WTC11 (cell line): ENCODE measurements around the gene ST8SIA1.

Experiments
- FOXP1 ChIP-seq: sonication (generic); formaldehyde crosslinking; IDR thresholded peaks from 2 replicates; pipeline ENCODE4 v1.8.0; 2022; ENCODE audit warnings: missing genetic modification reagents, mild to moderate bottlenecking, moderate library complexity, borderline replicate concordance
- FOXP4 ChIP-seq: sonication (generic); formaldehyde crosslinking; IDR thresholded peaks from 2 replicates; pipeline ENCODE4 v1.8.0; 2022; ENCODE audit warnings: mild to moderate bottlenecking, missing genetic modification reagents
- GABPB1 ChIP-seq: sonication (generic); formaldehyde crosslinking; IDR thresholded peaks from 2 replicates; pipeline ENCODE4 v1.8.1; 2023; ENCODE audit warnings: mild to moderate bottlenecking, missing genetic modification reagents
- PREB ChIP-seq: sonication (generic); formaldehyde crosslinking; IDR thresholded peaks from 2 replicates; pipeline ENCODE4 v1.8.1; 2022; ENCODE audit warnings: mild to moderate bottlenecking, missing genetic modification reagents, moderate library complexity, borderline replicate concordance
- TF ChIP-seq, protein P1 (sequence below): fragments of 200-600 bp; IDR thresholded peaks from 2 replicates; pipeline ENCODE4 v1.8.0; 2022; ENCODE audit warnings: antibody characterized with exemption
- TF ChIP-seq, protein P2 (sequence below): sonication (generic); formaldehyde crosslinking; IDR thresholded peaks from 2 replicates; pipeline ENCODE4 v1.8.1; 2023; ENCODE audit warnings: mild to moderate bottlenecking, moderate library complexity, missing genetic modification reagents
- TF ChIP-seq, protein P3 (sequence below): fragments of 250-450 bp; sonication (Bioruptor Pico); IDR thresholded peaks from 2 replicates; pipeline ENCODE4 v1.9.0; 2021; ENCODE audit warnings: moderate library complexity, mild to moderate bottlenecking, inconsistent platforms, borderline replicate concordance
- TF ChIP-seq, protein P4 (sequence below): sonication (generic); formaldehyde crosslinking; IDR thresholded peaks from 2 replicates; pipeline ENCODE4 v1.8.1; 2023; ENCODE audit warnings: mild to moderate bottlenecking, missing genetic modification reagents

DNA sequence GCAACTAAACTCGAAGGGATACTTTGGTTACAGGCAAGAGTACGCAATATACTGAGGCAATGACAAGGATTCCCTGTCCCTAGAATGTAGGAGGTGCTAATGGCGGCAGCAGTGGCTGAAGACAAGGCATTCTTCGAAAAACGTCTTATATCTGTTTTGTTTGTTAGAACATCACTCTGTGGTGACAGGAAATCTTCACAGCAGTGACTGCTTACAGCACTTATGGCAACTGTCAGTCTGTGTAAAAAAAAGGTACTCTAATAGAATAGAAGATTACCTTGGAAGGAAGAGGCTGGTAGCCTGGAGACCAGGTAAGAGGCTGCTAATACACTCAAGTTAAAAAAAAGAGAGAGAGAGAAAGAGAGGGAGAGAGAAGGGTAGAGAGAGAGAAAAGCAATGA, 131.7 kb downstream of the ST8SIA1 start:
- TF ChIP-seq, protein P1, sequence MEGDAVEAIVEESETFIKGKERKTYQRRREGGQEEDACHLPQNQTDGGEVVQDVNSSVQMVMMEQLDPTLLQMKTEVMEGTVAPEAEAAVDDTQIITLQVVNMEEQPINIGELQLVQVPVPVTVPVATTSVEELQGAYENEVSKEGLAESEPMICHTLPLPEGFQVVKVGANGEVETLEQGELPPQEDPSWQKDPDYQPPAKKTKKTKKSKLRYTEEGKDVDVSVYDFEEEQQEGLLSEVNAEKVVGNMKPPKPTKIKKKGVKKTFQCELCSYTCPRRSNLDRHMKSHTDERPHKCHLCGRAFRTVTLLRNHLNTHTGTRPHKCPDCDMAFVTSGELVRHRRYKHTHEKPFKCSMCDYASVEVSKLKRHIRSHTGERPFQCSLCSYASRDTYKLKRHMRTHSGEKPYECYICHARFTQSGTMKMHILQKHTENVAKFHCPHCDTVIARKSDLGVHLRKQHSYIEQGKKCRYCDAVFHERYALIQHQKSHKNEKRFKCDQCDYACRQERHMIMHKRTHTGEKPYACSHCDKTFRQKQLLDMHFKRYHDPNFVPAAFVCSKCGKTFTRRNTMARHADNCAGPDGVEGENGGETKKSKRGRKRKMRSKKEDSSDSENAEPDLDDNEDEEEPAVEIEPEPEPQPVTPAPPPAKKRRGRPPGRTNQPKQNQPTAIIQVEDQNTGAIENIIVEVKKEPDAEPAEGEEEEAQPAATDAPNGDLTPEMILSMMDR, result no peak
- TF ChIP-seq FOXP1 (CRISPR knock-in tag) (no peak), PREB (CRISPR knock-in tag) (no peak), FOXP4 (CRISPR knock-in tag) (no peak), GABPB1 (no peak)
- TF ChIP-seq, protein P2, sequence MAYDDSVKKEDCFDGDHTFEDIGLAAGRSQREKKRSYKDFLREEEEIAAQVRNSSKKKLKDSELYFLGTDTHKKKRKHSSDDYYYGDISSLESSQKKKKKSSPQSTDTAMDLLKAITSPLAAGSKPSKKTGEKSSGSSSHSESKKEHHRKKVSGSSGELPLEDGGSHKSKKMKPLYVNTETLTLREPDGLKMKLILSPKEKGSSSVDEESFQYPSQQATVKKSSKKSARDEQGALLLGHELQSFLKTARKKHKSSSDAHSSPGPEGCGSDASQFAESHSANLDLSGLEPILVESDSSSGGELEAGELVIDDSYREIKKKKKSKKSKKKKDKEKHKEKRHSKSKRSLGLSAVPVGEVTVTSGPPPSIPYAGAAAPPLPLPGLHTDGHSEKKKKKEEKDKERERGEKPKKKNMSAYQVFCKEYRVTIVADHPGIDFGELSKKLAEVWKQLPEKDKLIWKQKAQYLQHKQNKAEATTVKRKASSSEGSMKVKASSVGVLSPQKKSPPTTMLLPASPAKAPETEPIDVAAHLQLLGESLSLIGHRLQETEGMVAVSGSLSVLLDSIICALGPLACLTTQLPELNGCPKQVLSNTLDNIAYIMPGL (CRISPR knock-in tag), result no peak
- TF ChIP-seq, protein P3, sequence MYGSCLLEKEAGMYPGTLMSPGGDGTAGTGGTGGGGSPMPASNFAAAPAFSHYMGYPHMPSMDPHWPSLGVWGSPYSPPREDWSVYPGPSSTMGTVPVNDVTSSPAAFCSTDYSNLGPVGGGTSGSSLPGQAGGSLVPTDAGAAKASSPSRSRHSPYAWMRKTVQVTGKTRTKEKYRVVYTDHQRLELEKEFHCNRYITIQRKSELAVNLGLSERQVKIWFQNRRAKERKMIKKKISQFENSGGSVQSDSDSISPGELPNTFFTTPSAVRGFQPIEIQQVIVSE (CRISPR knock-in tag), result no peak
- TF ChIP-seq, protein P4, sequence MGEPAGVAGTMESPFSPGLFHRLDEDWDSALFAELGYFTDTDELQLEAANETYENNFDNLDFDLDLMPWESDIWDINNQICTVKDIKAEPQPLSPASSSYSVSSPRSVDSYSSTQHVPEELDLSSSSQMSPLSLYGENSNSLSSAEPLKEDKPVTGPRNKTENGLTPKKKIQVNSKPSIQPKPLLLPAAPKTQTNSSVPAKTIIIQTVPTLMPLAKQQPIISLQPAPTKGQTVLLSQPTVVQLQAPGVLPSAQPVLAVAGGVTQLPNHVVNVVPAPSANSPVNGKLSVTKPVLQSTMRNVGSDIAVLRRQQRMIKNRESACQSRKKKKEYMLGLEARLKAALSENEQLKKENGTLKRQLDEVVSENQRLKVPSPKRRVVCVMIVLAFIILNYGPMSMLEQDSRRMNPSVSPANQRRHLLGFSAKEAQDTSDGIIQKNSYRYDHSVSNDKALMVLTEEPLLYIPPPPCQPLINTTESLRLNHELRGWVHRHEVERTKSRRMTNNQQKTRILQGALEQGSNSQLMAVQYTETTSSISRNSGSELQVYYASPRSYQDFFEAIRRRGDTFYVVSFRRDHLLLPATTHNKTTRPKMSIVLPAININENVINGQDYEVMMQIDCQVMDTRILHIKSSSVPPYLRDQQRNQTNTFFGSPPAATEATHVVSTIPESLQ, result no peak
